HG03097 (cell line): Measurements from ENCODE around the gene GCSAM.

Source experiments
- ATAC-seq: cut with Tn5 transposase; IDR thresholded peaks from one replicate; pipeline ENCODE4 v1.9.1; 2021; ENCODE audit not compliant: unreplicated experiment, low FRiP score

GCSAM gene

GRCh38 chr3:112132975-112133448 is at the start of gene GCSAM:
Gene GCSAM, minus strand, starts transcription at chr3:112133248. Its CDS starts 128 bp downstream, at chr3:112133120.
- ATAC-seq: peak; percentile 62

GRCh38 chr3:112175646-112176045 is 42.6 kb upstream of the GCSAM start:
- no peak for ATAC-seq

- ATAC-seq: no peak
These were observed 42.0 kb upstream of the GCSAM start for GRCh38 chr3:112175037-112175436.

- ATAC-seq: no peak
These were observed 38.1 kb upstream of the GCSAM start for GRCh38 chr3:112171144-112171543.

GRCh38 chr3:112170046-112170445 is 37.0 kb upstream of the GCSAM start:
- no peak for ATAC-seq

- ATAC-seq: no peak
These were observed 34.7 kb upstream of the GCSAM start for GRCh38 chr3:112167758-112168157.

DNA sequence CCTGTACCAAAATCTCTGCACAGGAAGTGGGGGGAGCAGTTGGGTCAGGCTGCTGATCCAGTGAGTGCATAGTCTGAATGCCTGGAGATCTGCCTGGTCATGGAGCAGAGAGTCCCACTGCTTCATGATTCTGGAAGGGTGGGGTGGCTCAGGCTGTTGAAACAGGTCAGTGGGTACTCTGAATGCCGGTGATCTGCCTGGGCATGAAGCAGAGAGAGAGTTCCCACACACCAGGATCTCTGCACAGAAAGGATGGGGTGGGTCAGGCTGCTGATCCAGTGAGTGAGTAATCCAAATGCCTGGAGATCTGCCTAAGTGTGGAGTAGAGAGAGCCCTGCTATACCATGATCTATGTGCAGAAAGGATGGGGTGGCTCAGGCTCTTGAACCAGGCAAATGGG is 16.1 kb upstream of the GCSAM start:
- no peak for ATAC-seq

GRCh38 chr3:112143689-112144088 is 10.6 kb upstream of the GCSAM start:
- ATAC-seq: no peak

DNA sequence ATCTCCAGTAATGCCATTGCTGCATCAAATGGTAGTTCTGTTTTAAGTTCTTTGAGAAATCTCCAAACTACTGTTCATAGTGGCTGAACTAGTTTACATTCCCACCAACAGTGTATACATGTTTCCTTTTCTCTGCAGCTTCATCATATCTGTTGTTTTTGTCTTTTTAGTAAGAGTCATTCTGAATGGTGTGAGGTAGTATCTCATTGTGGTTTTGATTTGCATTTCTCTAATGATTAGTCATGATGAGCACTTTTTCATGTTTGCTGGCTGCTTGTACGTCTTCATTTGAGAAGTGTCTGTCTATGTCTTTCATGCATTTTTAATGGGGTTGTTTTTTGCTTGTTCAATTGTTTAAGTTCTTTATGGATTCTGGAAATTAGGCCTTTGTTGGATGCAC is 10.2 kb upstream of the GCSAM start:
- ATAC-seq: no peak

- no peak for ATAC-seq
These were observed 8.2 kb upstream of the GCSAM start for GRCh38 chr3:112141293-112141692.

- no peak for ATAC-seq
These were observed 7.5 kb upstream of the GCSAM start for GRCh38 chr3:112140584-112140983.

DNA sequence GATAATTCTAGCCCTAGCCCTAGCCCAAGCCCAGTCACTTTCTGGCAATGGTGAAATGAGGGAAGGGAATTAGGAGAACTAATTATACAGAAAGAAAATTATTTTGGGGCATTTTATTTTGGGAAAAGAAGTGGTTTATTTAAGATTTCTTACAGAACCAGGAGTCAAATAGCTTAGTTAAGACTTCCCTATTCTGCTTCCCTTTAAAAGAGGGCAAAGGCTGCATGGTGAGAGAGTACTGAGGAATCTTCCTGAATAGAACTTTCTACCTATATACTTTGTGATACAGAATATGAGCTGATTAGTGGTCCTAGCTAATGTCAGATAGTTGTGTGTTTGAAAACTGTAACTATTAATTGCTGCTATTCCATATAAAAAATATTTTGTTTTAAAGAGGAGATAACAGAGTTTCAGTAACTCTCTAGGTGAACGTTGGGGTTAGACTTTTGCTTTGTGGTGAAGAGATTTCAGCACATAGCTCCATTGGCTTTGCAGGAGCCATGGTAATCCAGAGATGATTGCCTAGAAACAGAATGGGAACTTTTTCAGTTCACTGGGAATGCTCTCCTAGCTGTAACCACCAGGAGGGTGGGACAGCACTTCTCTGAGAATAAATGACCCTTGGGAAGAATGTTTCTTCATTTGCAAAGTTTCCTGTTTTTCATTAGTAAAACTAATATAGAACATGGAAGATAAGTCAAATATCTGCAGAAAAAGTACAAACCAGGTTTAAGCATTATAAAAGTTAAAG is 5.3 kb upstream of the GCSAM start:
- no peak for ATAC-seq

GRCh38 chr3:112137781-112138180 is 4.7 kb upstream of the GCSAM start:
- no peak for ATAC-seq

DNA sequence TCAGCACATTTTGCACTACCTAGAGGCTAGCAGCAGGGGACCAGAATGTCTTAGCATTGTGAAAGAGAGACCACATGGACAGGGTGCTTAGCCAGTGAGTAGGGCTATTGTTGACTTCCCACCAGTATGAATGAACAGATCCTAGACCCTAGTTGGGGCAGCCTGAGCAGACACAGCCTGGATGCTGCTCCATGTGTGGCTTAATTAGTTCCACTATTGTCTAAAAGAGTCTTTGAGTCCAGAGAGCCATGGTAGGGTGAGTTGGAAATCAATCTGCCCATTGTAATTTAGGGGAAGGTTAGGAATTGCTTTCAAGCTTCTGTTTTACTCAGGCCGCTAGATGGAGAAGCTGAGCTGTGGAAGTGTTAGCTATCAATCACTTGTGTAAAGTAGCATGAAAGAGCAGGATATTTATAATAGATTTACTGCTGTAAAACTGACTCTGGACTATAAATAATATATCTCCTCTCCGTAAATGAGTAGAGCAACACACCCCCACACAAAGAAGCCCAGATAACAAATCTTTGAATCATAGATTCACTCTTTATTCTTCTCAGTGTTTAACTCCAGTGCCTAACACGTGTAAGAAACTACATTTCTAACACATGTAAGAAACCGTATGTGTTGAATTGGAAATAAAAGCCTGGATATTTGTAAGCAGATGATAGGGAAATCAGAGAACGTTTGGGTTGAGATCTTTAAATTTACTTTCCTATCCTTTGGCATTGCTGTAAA is 4.1 kb upstream of the GCSAM start:
- no peak for ATAC-seq

DNA sequence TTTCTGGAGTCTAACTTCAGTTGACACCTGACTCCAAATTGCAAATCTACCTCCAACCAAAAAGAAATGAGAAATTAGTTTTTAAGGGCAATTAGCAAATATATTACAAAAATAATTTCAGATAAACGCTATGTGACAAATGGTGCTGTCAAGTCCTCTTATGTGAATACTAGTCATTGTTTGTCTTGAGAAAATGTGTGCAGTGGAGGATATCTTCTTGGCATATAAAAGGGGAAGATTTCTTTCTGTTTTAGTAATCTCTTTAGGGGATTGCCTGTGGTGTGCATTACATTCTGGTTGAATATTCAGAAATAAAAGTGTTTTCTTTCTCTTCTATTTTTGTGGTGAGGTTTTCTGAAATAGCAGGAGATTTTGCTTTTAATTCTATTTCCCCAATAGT is 3.0 kb upstream of the GCSAM start:
- ATAC-seq: no peak

- no peak for ATAC-seq
These were observed 1.5 kb upstream of the GCSAM start for GRCh38 chr3:112134335-112135124.

DNA sequence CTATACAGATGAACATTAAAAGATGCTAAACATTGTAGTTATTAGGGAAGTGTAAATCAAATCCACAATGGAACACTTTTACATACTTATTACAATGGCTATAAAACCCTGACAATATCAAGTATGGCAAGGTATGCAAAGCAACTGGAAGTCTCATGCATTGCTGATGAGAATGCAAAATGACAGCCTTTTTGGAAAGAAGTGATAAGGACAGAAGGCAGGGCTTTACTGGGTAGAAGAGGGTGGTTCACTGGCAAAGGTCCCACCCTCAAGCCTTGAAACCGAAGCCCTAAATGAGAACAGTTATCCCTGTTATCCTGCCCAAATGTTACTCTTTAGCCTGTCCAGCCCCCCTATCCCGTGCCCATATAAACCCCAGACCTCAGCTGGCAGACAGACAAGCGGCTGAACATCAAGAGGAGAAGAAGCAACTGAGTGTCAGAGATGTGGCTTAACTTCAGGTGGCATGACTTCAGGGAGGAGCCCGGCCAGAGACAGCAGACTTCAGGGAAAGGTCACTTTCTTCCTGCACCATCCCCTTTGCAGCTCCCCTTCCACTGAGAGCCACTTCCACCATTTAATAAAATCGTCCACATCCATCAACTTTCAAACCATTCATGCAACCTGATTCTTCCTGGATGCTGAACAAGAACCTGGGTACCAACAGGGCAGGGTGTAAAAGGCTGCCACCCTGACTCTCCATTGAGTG is 732 bp upstream of the GCSAM start:
- no peak for ATAC-seq

DNA sequence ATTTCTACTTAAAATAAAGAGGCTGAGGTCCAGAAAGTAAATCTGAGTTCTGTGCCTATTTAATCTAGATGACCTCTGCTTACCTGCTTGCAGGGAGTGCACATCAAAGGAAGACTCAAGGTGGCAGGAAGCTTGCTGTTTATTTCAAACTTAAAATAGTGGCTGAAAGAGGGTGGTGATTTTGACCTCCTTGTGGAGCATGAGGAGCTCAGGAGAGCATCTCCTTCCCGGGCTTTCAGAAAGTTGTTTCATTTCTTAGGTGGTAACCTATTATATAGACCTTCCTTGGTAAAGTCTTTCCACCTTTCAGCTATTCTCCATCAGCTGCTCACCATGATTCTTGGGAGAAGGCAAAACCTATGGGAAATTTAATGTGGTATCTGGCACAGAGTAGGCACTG is 494 bp downstream of the GCSAM start:
- ATAC-seq: peak; percentile 0

DNA sequence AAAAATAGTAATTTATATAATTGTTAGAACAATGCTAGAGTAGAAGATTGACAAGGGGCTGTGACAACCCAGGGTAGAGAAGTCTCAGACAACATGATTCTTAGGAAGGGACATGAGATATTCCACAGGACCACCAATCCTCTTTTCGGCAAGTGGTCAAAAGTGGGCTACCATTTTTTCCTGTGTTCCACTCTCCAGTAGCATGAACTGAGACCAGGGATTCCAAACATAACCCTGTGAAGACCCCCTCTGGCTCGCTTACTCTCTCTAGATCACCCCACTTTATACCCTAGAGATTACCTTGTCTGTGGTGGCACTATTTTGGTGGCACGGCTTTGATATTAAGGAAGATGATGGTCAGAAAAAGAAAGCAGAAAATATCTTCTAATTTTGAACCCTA is 960 bp downstream of the GCSAM start:
- no peak for ATAC-seq

- ATAC-seq: no peak
These were observed 1.9 kb downstream of the GCSAM start for GRCh38 chr3:112131111-112131510.

- ATAC-seq: no peak
These were observed 2.4 kb downstream of the GCSAM start for GRCh38 chr3:112130638-112130993.
